GM12878 (cell line): ENCODE data around the gene MYO1E. TPM values are rescaled to one million over a fixed set of nuclear protein-coding genes. Genes with fewer than 3 reads are reported as not detected.

Experiments
- ATF7 ChIP-seq: fragments of 450-650 bp; IDR thresholded peaks from 2 replicates; pipeline ENCODE4 v1.6.1; 2016; ENCODE audit warnings: low read depth, mild to moderate bottlenecking
- BACH1 ChIP-seq: fragments of 450-650 bp; IDR thresholded peaks from 2 replicates; pipeline ENCODE4 v1.6.1; 2017; ENCODE audit warnings: mild to moderate bottlenecking, borderline replicate concordance
- EP300 ChIP-seq, 2 experiments: fragments of 150-350 bp in 1 of 2; IDR thresholded peaks; 2 replicates each; pipeline ENCODE4 v1.6.1; 2011 to 2012; ENCODE audit warnings: low read depth in 2 of 2, low read length in 2 of 2, borderline replicate concordance in 1 of 2, improper control_type of control experiment in 1 of 2, inconsistent platforms in 1 of 2; ENCODE audit not compliant: control insufficient read depth in 1 of 2
- EZH2 ChIP-seq: IDR thresholded peaks from 2 replicates; pipeline ENCODE4 v1.6.1; 2012; ENCODE audit warnings: low read depth, mild to moderate bottlenecking, control low read depth, inconsistent platforms, low read length, borderline replicate concordance; ENCODE audit not compliant: control insufficient read depth
- FOS ChIP-seq: IDR thresholded peaks from 3 replicates; pipeline ENCODE4 v1.6.1; 2011; ENCODE audit warnings: borderline replicate concordance; ENCODE audit not compliant: insufficient read length; ENCODE audit errors: extremely low read depth
- IKZF2 ChIP-seq, 2 experiments: fragments of 450-650 bp; IDR thresholded peaks; 2 replicates each; pipeline ENCODE4 v1.6.1; 2017; ENCODE audit warnings: mild to moderate bottlenecking in 2 of 2, moderate library complexity in 2 of 2
- MEF2A ChIP-seq: IDR thresholded peaks from 2 replicates; pipeline ENCODE4 v1.6.1; 2011; ENCODE audit warnings: low read depth, mild to moderate bottlenecking, low read length, moderate library complexity; ENCODE audit not compliant: insufficient read depth
- MEF2B ChIP-seq: fragments of 450-650 bp; IDR thresholded peaks from 2 replicates; pipeline ENCODE4 v1.6.1; 2018; ENCODE audit warnings: mild to moderate bottlenecking, moderate library complexity; ENCODE audit not compliant: partially characterized antibody, poor library complexity, severe bottlenecking
- MTA3 ChIP-seq: IDR thresholded peaks from 2 replicates; pipeline ENCODE4 v1.6.1; 2012; ENCODE audit warnings: low read length, inconsistent platforms, borderline replicate concordance
- MYC ChIP-seq: IDR thresholded peaks from 2 replicates; pipeline ENCODE4 v1.6.1; 2011; ENCODE audit warnings: mild to moderate bottlenecking, low read length, moderate library complexity, inconsistent platforms; ENCODE audit not compliant: insufficient read depth, insufficient replicate concordance, insufficient read length, severe bottlenecking
- PAX8 ChIP-seq: fragments of 450-650 bp; IDR thresholded peaks from 2 replicates; pipeline ENCODE4 v1.6.1; 2017; ENCODE audit warnings: mild to moderate bottlenecking, moderate library complexity
- RAD21 ChIP-seq: IDR thresholded peaks from 2 replicates; pipeline ENCODE4 v1.6.1; 2011; ENCODE audit warnings: mild to moderate bottlenecking, low read depth, low read length, moderate library complexity; ENCODE audit not compliant: insufficient read depth
- RB1 ChIP-seq: fragments of 450-650 bp; formaldehyde crosslinking; IDR thresholded peaks from 2 replicates; pipeline ENCODE4 v1.6.1; 2017; ENCODE audit warnings: mild to moderate bottlenecking, borderline replicate concordance
- ZSCAN29 ChIP-seq: fragments of 450-650 bp; IDR thresholded peaks from 2 replicates; pipeline ENCODE4 v1.6.1; 2017; ENCODE audit warnings: mild to moderate bottlenecking, moderate library complexity
- polyA plus RNA-seq, 11 experiments: library from polyadenylated mRNA; depleted of rRNA in 4 of 11; unstranded in 6 of 11; stranded (reverse) in 5 of 11; fragments of >200 nt; fragmentation: Nextera tagmentation in 4 of 11; fragmentation: Illumina TruSeq in 1 of 11; extraction: Ambion mirVana in 4 of 11; extraction: Trizol in 1 of 11; gene quantifications; 1 replicate in 1 of 11; 2 replicates in 10 of 11; pipeline versions ENCODE4 v1.2.1 to v1.2.3, GENCODE V29; 2011 to 2016; ENCODE audit warnings: inconsistent platforms in 2 of 11, missing spikeins in 2 of 11, low read depth in 1 of 11
- total RNA-seq, 4 experiments: library from RNA; depleted of rRNA in 3 of 4; stranded (reverse); fragments of >200 nt in 3 of 4; fragmentation: Illumina TruSeq in 1 of 4; extraction: Trizol in 1 of 4; gene quantifications; 2 replicates each; pipeline versions ENCODE4 v1.2.1 to v1.2.3, GENCODE V29; 2013 to 2021
- TF ChIP-seq, protein P1 (sequence below): IDR thresholded peaks from 2 replicates; pipeline ENCODE4 v1.6.1; 2011; ENCODE audit warnings: low read depth, mild to moderate bottlenecking, low read length, moderate library complexity, borderline replicate concordance; ENCODE audit errors: extremely low read depth
- TF ChIP-seq, protein P2 (sequence below): IDR thresholded peaks from 2 replicates; pipeline ENCODE4 v1.6.1; 2011; ENCODE audit warnings: borderline replicate concordance, low read depth, mild to moderate bottlenecking, moderate library complexity, mixed read lengths, low read length; ENCODE audit not compliant: insufficient read depth; ENCODE audit errors: extremely low read length
- TF ChIP-seq, protein P3 (sequence below): fragments of 450-650 bp; IDR thresholded peaks from 2 replicates; pipeline ENCODE4 v1.6.1; 2017; ENCODE audit warnings: antibody characterized with exemption, mild to moderate bottlenecking, moderate library complexity

Gene MYO1E
- total and polyA plus RNA-seq, 10 of the 15 experiments (the other 5 are each of a cell fraction or from before 2014, with no cell fraction given): 10.3 to 266 (median 64.9) TPM

DNA sequence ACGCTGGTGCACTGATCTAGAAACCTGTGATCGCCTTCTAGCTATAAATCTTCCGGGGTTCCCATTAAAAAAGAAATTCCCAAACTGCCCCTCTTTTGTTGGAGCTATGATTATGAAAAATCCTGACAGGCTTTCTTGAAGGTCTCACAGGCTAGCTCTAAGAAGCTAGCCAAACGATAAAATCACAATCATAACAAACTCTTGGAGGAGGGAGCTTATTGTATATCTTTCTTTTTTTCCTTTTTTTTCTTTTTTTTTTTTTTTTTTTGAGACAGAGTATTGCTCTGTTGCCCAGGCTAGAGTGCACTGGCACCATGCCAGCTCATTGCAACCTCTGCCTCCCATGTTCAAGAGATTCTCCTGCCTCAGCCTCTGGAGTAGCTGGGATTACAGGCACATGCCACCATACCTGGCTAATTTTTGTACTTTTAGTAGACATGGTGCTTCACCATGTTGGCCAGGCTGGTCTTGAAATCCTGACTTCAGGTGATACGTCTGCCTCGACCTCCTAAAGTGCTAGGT lies 72.0 kb downstream of the MYO1E start (continued):
- TF ChIP-seq, protein P1, sequence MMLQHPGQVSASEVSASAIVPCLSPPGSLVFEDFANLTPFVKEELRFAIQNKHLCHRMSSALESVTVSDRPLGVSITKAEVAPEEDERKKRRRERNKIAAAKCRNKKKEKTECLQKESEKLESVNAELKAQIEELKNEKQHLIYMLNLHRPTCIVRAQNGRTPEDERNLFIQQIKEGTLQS: no peak
- no peak for TF ChIP-seq RB1
- no peak for TF ChIP-seq MYC
- TF ChIP-seq, protein P2, sequence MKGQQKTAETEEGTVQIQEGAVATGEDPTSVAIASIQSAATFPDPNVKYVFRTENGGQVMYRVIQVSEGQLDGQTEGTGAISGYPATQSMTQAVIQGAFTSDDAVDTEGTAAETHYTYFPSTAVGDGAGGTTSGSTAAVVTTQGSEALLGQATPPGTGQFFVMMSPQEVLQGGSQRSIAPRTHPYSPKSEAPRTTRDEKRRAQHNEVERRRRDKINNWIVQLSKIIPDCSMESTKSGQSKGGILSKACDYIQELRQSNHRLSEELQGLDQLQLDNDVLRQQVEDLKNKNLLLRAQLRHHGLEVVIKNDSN: no peak
- no peak for TF ChIP-seq ZSCAN29
- no peak for TF ChIP-seq MTA3
- TF ChIP-seq, protein P3, sequence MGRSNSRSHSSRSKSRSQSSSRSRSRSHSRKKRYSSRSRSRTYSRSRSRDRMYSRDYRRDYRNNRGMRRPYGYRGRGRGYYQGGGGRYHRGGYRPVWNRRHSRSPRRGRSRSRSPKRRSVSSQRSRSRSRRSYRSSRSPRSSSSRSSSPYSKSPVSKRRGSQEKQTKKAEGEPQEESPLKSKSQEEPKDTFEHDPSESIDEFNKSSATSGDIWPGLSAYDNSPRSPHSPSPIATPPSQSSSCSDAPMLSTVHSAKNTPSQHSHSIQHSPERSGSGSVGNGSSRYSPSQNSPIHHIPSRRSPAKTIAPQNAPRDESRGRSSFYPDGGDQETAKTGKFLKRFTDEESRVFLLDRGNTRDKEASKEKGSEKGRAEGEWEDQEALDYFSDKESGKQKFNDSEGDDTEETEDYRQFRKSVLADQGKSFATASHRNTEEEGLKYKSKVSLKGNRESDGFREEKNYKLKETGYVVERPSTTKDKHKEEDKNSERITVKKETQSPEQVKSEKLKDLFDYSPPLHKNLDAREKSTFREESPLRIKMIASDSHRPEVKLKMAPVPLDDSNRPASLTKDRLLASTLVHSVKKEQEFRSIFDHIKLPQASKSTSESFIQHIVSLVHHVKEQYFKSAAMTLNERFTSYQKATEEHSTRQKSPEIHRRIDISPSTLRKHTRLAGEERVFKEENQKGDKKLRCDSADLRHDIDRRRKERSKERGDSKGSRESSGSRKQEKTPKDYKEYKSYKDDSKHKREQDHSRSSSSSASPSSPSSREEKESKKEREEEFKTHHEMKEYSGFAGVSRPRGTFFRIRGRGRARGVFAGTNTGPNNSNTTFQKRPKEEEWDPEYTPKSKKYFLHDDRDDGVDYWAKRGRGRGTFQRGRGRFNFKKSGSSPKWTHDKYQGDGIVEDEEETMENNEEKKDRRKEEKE: no peak
- TF ChIP-seq PAX8: no peak
- peak in 1 of 2 experiments; percentile 10; a peak in 1 of 4 replicates for TF ChIP-seq IKZF2 (IDR thresholded peaks at IDR 0.05)
- no peak for TF ChIP-seq MEF2B
- TF ChIP-seq EZH2: no peak
- TF ChIP-seq EP300 (IDR thresholded peaks at IDR 0.05; ENCODE audit: borderline replicate concordance in 1 of 2, control insufficient read depth in 1 of 2, low read depth in 2 of 2, low read length in 2 of 2): no peak
- no peak for TF ChIP-seq RAD21
- TF ChIP-seq FOS: no peak
- TF ChIP-seq MEF2A: no peak
- TF ChIP-seq BACH1: no peak
- TF ChIP-seq ATF7: 0 out of 2 replicates have a peak, but pooled peaks have one; percentile 4
